Measurements from ENCODE around the gene TUBGCP2.

DNA sequence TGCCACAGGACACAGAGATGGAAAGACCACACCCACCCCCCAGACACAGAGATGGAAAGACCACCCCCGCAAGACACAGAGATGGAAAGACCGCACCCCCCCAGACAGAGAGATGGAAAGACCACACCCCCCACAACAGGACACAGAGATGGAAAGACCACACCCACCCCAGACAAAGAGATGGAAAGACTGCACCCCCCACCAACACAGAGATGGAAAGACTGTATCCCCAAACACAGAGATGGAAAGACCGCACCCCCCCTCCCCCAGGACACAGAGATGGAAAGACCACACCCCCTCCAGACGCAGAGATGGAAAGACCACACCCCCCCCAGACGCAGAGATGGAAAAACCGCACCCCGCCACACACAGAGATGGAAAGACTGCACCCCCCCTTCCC lies 8.1 kb upstream of the TUBGCP2 start:
- TF ChIP-seq POLR2G (IDR thresholded peaks at IDR 0.05; ENCODE audit: low read depth, low read length) (no peak), KLF9 (CRISPR knock-in tag; IDR thresholded peaks at IDR 0.05; ENCODE audit: low read depth) (no peak)
